ENCODE measurements around the gene KLHL26.

Gene KLHL26

DNA sequence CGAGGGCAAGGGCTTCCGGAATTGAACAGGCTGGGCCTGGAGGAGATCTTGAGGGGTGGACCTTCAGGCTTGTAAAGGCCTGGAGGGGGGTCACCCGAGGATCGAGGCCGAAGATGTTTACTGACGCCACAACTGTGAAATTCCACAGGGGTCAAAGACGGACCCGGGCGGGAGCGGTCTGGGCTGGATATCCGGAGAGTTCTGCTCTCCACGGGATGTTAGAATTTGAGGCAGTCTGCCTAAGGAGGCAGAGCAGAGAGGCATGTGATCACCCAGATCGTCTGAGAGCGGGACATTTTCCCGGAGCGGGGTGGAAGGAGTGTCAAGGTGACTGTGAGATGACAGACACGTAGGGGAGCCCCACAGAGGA is 13.2 kb downstream of the KLHL26 start:
- peak; percentile 73 for DNase-seq

DNA sequence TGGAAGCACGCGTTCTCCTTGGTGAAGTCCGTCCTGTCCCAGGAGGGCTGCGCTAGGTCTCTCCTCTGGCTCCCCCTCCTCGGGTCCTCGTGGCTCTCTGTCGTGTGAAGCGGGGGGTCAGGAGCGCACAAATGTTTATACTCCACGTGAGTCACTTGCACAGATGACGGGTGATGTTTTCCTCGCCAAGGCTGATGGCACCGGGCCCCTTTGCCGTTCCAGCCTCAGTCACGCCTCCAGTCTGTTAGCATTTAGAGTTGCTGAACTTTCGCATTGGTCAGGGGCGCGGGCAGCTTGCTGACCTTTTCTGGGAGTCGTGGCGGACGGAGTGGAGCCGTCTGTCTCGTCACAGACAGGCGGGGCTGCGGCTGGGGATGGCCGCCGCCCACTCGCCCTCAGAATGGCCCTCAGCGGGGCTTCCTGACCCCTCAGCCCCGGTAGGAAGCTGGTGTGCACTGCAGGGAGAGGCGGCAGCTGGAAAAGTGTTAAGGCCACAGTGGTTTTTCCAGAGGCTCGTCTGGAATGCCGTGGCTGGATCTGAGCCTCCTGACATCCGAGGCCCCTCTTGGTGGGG is 13.7 kb downstream of the KLHL26 start:
- peak; percentile 86 for DNase-seq

DNA sequence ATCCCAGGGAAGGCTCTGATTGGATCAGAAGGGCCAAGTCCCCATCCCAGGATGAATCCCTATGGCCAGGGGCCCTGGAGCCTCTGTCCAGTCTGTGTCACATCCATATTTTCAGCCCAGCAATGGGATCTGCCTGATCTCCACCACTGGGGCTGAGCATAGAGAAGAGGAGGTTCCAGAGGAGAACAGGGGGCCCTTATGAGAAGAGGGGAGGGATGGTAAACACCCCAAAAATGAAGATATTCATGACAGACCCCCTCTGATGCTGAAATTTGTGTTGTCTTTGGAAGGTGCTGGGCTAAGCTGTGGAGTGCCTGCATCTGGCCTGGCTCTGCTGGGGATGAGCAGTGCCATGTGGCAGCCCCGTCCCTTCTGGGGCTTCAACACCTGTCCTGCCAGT is 14.5 kb downstream of the KLHL26 start:
- DNase-seq = no peak

DNA sequence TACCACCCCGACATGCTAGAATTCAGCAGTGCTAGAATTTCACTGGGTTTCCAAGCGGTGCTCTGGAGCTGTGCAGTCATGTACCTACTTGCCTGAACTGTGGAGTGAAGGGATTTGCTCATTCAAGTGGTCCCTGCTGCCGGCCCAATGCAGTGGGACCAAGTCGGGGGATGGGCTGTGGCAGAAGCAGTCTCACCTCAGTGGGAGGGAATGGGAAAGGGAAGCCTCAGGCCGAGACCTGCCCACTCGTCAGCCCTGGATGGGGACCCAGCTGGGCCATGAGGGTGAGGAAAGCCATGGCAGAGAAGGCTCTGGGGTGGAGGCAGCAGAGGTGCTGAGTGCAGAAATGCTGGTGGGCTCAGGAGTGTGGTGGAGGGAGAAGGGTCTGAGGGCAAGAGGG is 14.9 kb downstream of the KLHL26 start:
- no peak for DNase-seq

GRCh38 chr19:18653853-18654252 is 17.0 kb downstream of the KLHL26 start:
- no peak for DNase-seq

- DNase-seq = no peak
Observed at GRCh38 chr19:18654469-18654868, 17.6 kb downstream of the KLHL26 start.

DNA sequence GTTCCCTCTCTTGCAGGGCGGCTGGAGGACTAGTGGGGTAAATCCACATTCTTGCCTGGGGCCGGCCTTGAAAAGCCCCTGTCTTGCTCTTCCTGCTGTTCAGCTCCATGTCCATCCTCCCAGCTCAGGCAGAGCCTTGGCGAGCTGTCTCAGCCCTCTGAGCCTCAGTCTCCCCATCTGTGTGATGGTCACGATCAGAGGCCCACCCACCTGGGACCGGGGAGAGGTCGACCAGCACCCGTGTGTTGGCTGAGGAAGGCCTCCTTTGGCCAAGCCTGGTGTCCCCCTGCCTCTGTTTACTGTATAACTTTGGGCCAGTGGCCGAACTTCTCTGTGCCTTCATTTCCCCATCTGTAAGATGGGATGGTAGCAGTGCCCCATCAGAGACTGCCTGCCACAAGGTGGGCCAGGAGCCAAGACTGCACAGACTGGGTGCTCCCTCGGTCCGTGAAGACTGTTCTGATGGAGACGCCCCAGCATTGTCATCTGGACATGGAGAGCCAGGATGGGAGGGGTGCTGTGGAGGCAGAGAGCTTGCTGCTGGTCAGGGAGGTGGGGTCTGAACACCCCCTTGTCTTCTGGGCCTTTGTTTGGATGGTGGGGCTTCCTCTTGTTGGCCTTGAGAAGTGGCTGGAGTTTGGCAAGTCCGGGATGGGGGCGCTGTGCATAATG is 18.5 kb downstream of the KLHL26 start:
- DNase-seq = no peak

DNA sequence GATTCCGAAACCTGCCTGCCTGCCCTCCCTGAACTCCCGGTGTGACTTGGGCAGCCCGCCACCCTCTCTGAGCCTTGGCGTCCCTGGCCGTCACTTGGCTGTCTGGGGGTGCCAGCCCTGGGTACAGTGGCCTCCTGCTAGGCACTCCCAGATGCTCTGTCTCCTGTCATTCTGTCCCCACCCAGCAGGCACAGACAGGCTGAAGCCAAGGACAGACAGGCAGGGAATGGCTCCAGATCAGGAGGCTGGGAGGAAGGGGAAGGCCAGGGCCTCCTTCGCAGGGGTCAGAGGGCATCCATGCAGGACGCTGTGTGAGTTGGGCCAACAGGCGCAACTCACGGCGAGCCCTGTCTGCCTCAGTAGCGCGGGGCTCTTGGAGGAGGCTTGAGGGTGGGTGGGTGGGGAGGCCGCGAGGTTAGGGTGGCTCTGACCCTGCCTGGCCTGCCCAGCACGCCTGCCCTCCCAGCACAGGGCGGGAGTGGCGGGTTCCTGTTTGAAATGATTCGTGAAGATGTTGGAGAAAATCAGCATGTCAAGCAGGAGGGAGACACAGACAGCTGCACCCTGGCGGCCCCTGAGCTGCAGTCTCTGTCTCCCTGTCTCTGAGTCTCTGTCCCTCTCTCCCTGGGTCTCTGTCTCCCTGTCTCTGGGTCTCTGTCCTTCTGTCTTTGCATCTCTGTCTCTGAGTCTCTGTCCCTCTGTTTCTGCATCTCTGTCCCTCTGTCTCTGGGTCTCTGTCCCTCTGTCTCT is 19.7 kb downstream of the KLHL26 start:
- no peak for DNase-seq

DNA sequence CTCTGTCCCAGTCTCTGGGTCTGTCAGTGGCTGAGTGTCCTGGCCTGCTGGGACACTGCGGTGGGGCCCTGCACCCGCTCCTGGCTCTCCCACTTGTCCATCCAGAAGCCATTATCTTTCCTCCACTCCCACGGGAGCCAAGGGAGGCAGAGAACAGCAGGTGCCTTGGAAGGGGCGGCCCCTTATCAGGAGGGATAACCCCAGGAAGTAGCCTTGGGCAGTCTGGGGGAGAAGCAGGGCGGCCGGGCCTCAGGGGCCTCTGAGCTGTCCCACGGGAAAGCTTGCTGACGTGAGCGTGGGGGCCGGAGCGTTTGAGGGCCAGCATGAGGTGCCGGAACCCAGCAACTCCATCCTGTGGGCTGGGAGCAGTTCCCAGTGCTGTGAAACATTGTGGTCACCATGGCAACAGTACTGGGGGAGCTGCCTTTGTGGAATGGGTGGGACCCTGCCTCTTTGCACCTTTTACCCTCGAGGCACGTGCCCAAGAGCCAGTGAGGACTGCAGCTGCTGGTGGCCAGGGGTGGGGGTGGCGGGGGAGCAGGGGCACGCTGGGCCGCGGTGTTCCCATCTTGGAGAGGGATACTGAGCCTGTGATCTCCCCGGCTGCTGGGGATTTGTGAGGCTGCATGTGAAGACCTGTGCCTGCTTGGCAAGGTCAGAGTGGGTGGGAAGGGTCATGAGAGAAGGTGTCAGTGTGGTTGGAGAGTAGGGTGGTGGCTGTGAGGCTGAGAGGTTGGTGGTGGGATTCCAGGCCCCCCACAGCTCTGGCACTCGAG is 20.9 kb downstream of the KLHL26 start:
- DNase-seq = peak; percentile 74

DNA sequence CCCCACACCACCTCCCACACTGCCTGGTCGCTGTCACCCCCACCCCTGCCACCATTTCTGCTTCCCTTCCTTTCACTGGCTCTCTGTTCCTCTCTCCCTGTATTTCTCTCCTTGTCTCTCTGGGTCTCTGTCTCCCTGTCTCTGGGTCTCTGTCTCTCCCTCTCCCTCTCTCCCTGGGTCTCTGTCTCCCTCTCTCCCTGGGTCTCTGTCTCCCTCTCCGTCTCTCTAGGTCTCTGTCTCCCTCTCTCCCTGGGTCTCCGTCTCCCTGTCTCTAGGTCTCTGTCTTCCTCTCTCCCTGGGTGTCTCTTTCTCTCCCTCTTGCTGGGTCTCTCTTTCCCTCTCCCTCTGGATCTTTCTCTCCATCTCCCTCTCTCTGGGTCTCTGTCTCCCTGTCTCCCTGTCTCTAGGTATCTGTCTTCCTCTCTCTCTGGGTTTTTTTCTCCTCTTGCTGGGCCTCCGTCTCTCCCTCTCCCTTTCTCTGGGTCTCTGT is 21.6 kb downstream of the KLHL26 start:
- DNase-seq = no peak

GRCh38 chr19:18659281-18660050 is 22.6 kb downstream of the KLHL26 start:
- peak; percentile 84 for DNase-seq

DNA sequence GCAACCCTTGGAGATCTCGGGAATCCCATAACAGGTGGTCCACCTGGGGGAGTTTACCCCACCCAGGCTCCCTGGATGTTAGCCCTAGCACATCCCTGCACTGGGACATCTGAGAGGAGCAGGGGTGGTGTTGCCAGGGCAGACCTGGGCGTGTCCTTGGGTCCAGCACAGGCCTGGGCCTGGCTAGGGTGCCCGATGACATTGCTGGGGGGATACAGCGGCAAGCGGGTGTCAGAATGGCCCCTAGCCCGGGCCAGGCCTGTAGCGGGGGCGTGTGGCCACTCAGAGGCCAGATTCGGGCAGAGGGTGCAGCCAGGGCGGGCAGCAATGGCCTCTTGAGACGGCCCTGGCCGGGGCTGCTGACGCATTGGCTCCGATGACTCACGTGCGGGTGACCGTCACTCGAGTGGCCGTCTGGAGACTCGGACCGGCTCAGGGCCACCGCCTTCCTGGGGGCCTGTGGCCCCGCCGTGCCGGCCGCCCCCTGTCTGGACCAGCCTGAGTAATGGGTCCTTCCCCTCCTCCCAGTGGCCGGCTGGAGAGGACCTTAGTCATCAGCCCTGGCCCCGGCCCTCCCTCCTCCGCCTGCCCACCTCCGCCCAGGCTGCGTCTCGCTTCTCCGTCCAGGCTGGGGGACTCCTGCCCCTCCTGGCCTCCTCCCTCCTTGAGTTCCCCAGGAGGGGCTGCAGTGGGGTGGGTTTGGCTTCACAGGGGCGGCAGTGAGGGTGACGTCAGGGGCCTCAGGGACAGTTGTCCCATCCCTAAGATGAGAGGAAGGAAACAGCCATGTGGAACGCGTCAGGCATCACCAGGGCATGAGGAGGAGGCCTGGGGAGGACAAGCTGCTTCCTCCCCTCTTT is 23.5 kb downstream of the KLHL26 start:
- no peak for DNase-seq

- no peak for DNase-seq
Observed at GRCh38 chr19:18660939-18661670, 24.3 kb downstream of the KLHL26 start.

- DNase-seq = no peak
Observed at GRCh38 chr19:18662972-18663732, 26.3 kb downstream of the KLHL26 start.

- no peak for DNase-seq
Observed at GRCh38 chr19:18663940-18664530, 27.2 kb downstream of the KLHL26 start.

DNA sequence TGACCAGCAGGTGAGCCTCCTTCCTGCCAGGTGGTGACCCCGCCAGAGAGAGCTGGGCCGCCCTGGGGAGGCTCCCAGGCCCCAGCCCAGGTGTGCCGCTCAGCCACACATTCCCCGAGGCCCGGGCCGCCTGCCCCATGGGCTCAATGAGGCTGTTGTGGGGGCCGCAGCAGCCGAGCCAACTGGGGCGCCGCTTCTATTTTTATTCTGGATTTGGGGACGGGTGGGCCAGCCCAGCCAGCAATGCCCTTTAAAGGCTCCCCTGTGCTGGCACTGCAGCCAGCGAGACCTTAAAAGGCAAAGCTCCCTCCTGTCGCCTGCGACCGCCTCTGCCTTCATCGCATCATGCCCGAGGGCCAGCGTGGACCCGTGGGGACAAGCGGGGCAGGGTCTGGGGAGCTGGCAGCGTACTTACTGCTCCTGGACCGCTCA is 29.0 kb downstream of the KLHL26 start:
- no peak for DNase-seq

DNA sequence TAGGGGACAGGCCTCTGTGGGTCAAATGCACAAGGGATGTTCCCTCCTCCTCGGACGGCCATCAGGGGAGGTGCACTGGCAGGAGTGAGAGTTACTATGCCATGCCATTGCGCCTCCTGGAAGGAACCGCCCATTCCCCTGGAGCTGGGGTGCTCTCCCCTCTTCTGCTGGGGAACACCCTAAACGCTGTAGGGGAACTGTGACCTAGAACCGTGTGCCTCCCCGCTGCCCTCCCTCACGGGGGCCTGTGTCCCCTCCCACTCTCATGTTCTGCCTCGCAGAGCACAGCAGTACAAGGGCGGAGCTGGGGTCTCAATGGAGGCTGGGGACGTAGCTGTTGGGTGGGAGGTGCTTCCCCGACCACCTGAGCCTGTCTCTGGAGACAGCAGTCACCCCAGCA is 29.5 kb downstream of the KLHL26 start:
- DNase-seq = no peak

DNA sequence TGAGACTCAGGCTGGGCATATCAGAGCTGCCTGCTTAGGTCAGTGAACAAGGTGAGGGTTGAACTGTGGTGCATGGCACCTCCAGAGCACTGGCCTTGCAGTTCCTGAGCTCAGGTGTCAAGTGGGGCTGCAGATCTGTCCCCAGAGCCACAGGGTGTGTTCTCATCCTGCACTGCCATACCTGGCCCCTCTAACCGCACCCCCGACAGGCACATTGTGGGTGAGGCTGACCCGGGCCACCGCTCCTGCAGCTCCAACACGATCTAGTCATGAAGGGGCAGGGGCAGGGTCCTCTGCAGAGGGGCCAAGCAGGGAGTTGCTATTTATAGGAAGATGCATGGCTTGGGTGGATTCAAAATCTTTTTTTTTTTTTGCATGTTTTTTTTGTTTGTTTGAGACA is 30.0 kb downstream of the KLHL26 start:
- no peak for DNase-seq

DNA sequence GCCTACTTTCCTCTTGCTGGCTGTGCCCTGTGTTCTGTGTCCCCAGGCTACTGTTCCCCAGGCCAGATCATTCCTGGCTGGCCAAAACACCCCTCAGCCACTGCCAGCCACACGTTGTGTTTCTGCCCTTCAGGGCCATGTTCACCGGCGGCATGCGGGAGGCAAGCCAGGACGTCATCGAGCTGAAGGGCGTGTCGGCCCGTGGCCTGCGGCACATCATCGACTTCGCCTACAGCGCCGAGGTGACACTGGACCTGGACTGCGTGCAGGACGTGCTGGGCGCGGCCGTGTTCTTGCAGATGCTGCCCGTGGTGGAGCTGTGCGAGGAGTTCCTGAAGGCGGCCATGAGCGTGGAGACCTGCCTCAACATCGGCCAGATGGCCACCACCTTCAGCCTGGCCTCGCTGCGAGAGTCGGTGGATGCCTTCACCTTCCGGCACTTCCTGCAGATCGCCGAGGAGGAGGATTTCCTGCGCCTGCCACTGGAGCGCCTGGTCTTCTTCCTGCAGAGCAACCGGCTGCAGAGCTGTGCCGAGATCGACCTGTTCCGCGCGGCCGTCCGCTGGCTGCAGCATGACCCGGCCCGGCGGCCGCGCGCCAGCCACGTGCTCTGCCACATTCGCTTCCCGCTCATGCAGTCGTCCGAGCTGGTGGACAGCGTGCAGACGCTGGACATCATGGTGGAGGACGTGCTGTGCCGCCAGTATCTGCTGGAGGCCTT is 30.9 kb downstream of the KLHL26 start:
- no peak for DNase-seq
